ENCODE data around the gene BRCA2. TPM values are rescaled to one million over a fixed set of nuclear protein-coding genes. Genes with fewer than 3 reads are reported as not detected.

BRCA2 gene
- total and polyA plus RNA-seq, 9 donors, result 0.36 to 3.3 (median 0.95) TPM

- Histone ChIP-seq H3K4me1 (ENCODE audit: insufficient read depth) (no peaks in the 10 kb centered on the region), H3K27me3 (no peaks in the 10 kb centered on the region), H3K27ac (no peak overlapping the region), H3K36me3 (no peaks in the 10 kb centered on the region), H3K9me3 (no peaks in the 10 kb centered on the region), H3K4me3 (no peak overlapping the region)
- TF ChIP-seq CTCF (IDR thresholded peaks at IDR 0.05), result no peak
- no peak for TF ChIP-seq POLR2A (IDR thresholded peaks at IDR 0.05)
- no peak for TF ChIP-seq EP300 (IDR thresholded peaks at IDR 0.05)
- DNase-seq, result no peak
- WGBS, 3 donors, result 79 to 84% (median 80%) methylated on average over 4 of the region's 4 CpGs
- intact Hi-C loops (cut with DNase I), result loop anchor here in 1 of 4 donors (10.0 kb wide), 1 partner anchor 285 kb away; no protein-coding TSS in a partner anchor
These were observed 15.4 kb upstream of the BRCA2 start for GRCh38 chr13:32299893-32300292.

DNA sequence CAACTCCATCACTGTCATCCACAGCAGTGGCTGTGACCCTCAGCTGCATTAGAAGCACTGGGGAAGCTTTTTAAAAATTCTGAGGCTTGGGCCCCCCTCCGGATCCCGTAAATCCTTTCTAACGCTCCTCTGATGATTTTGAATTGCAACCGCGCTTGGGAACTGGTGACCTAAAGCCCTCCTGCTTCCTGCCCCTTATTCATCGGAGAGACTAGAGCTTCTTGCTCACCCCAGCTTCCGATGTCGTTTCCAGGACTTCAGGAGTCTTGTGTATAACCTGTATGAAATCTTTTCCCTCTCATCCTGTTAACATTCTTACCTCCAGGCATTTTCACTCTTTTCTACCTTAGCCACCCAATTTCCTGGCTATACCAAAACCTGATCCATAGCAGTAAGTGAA lies 14.9 kb upstream of the BRCA2 start:
- no peaks in the 10 kb centered on the region for H3K36me3 ChIP-seq
- intact Hi-C loops (cut with DNase I), result loop anchor here in 1 of 4 donors (10.0 kb wide), 1 partner anchor 286 kb away; no protein-coding TSS in a partner anchor

DNA sequence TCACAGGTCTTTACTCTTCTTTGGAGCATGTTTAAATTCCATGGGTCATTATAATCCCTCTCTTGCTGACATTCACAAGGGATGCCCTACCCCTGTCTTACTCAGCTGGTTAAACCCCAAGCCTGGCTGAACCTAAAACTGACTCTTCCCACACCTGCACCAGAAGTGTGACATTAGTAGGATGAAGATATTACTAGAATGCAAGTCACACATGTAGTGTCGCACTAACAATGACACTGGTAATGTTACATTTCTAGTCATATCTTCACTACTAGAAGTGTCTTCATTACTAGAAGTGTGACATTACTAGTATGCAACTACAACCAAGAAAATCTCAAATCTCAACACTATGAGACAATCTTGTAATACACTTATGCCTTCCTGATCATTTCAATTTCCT lies 14.4 kb upstream of the BRCA2 start:
- DNase-seq, result no peak
- TF ChIP-seq EP300 (IDR thresholded peaks at IDR 0.05), result no peak
- no peak for TF ChIP-seq POLR2A (IDR thresholded peaks at IDR 0.05)
- TF ChIP-seq CTCF (IDR thresholded peaks at IDR 0.05), result no peak
- no peaks in the 10 kb centered on the region for H3K4me1 ChIP-seq (ENCODE audit: insufficient read depth)
- no peak overlapping the region for H3K4me3 ChIP-seq
- intact Hi-C loops (cut with DNase I), result loop anchor here in 1 of 4 donors (10.0 kb wide), 1 partner anchor 286 kb away; no protein-coding TSS in a partner anchor
- no peaks in the 10 kb centered on the region for H3K9me3 ChIP-seq
- WGBS, 3 donors, result 93 to 99% (median 95%) methylated on average over 1 of the region's 1 CpG
- H3K27ac ChIP-seq, result no peak overlapping the region
- H3K27me3 ChIP-seq, result no peaks in the 10 kb centered on the region
- H3K36me3 ChIP-seq, result no peaks in the 10 kb centered on the region

More for the DNA sequence above, 14.9 kb upstream of the BRCA2 start:
- Histone ChIP-seq H3K27ac (no peak overlapping the region), H3K4me3 (no peak overlapping the region), H3K9me3 (no peaks in the 10 kb centered on the region), H3K4me1 (ENCODE audit: insufficient read depth) (no peaks in the 10 kb centered on the region), H3K27me3 (no peaks in the 10 kb centered on the region)
- DNase-seq, result no peak
- TF ChIP-seq CTCF (IDR thresholded peaks at IDR 0.05), result no peak
- no peak for TF ChIP-seq POLR2A (IDR thresholded peaks at IDR 0.05)
- WGBS, 3 donors, result 59 to 77% (median 67%) methylated on average over 8 of the region's 8 CpGs

GRCh38 chr13:32302461-32302860 lies 12.8 kb upstream of the BRCA2 start:
- DNase-seq, result no peak
- intact Hi-C loops (cut with DNase I), result loop anchor here in 1 of 4 donors (10.0 kb wide), 1 partner anchor 288 kb away; no protein-coding TSS in a partner anchor

More at GRCh38 chr13:32302461-32302860, 12.8 kb upstream of the BRCA2 start:
- 80 to 85% (median 84%) methylated on average over 2 of the region's 2 CpGs for WGBS, 3 donors
- Histone ChIP-seq H3K27me3 (no peaks in the 10 kb centered on the region), H3K36me3 (no peaks in the 10 kb centered on the region), H3K9me3 (no peaks in the 10 kb centered on the region), H3K27ac (no peak overlapping the region), H3K4me1 (ENCODE audit: insufficient read depth) (no peaks in the 10 kb centered on the region), H3K4me3 (no peak overlapping the region)
- TF ChIP-seq POLR2A (IDR thresholded peaks at IDR 0.05), result no peak
- TF ChIP-seq CTCF (IDR thresholded peaks at IDR 0.05), result no peak
- no peak for TF ChIP-seq EP300 (IDR thresholded peaks at IDR 0.05)

All from ovary (tissue), 9 donors.